HEK293 (cell line): Measurements from ENCODE around the gene CD177.

Experiments used
- CTCF ChIA-PET: fragments of 350-600 bp; formaldehyde crosslinking; extraction: SDS; loops from one replicate; lab custom pipeline; 2021; ENCODE audit warnings: antibody characterized with exemption; lab: Yijun Ruan, JAX
- POLR2A ChIA-PET: fragments of 300-600 bp; formaldehyde crosslinking; extraction: SDS; loops from one replicate; lab custom pipeline; 2020; ENCODE audit warnings: antibody characterized with exemption, inconsistent platforms; lab: Yijun Ruan, JAX
- H3K27ac ChIP-seq: fragments of 200-500 bp; sonication (Bioruptor generic); 2 replicates; pipeline ENCODE4 v1.5.1; 2014; ENCODE audit warnings: low read depth, low read length, control low read depth, inconsistent platforms; ENCODE audit errors: extremely low read depth
- H3K36me3 ChIP-seq, 2 experiments: fragments of 200-500 bp in 1 of 2; sonication (Bioruptor generic) in 1 of 2; 1 replicate in 1 of 2; 2 replicates in 1 of 2; pipeline ENCODE4 v1.5.1; 2014 to 2017; ENCODE audit warnings: inconsistent platforms in 2 of 2, low read length in 2 of 2; ENCODE audit not compliant: control insufficient read depth in 2 of 2, insufficient read depth in 1 of 2
- H3K4me1 ChIP-seq: fragments of 200-500 bp; sonication (Bioruptor generic); 2 replicates; pipeline ENCODE4 v1.5.1; 2014; ENCODE audit warnings: mild to moderate bottlenecking, low read length, inconsistent platforms; ENCODE audit not compliant: control insufficient read depth, insufficient read depth
- H3K4me3 ChIP-seq: 2 replicates; pipeline ENCODE4 v1.5.1; 2011; ENCODE audit warnings: low read depth, mild to moderate bottlenecking, control low read depth, low read length, moderate library complexity
- H3K9me3 ChIP-seq: fragments of 200-500 bp; sonication (Bioruptor generic); 2 replicates; pipeline ENCODE4 v1.5.1; 2014; ENCODE audit warnings: low read depth, low read length, inconsistent platforms; ENCODE audit not compliant: control insufficient read depth, insufficient read depth
- SCRT2 ChIP-seq: fragments of 450-650 bp; formaldehyde crosslinking; IDR thresholded peaks from 2 replicates; pipeline ENCODE4 v1.5.1; 2016; ENCODE audit warnings: missing biosample characterization, missing genetic modification characterization
- WT1 ChIP-seq: fragments of 450-650 bp; formaldehyde crosslinking; IDR thresholded peaks from 2 replicates; pipeline ENCODE4 v1.5.1; 2016; ENCODE audit warnings: missing biosample characterization, missing genetic modification characterization
- ZBTB20 ChIP-seq: fragments of 450-650 bp; formaldehyde crosslinking; IDR thresholded peaks from 2 replicates; pipeline ENCODE4 v1.5.1; 2016; ENCODE audit warnings: missing biosample characterization, missing genetic modification characterization
- ZFP41 ChIP-seq: fragments of 450-650 bp; formaldehyde crosslinking; IDR thresholded peaks from 2 replicates; pipeline ENCODE4 v1.5.1; 2016; ENCODE audit warnings: missing biosample characterization, missing genetic modification characterization, borderline replicate concordance
- ZNF10 ChIP-seq: fragments of 450-650 bp; formaldehyde crosslinking; IDR thresholded peaks from 2 replicates; pipeline ENCODE4 v1.5.1; 2017; ENCODE audit warnings: missing biosample characterization, missing genetic modification characterization
- ZNF140 ChIP-seq: fragments of 450-650 bp; formaldehyde crosslinking; IDR thresholded peaks from 2 replicates; pipeline ENCODE4 v1.5.1; 2016; ENCODE audit warnings: missing biosample characterization, missing genetic modification characterization
- ZNF214 ChIP-seq: fragments of 450-650 bp; formaldehyde crosslinking; IDR thresholded peaks from 2 replicates; pipeline ENCODE4 v1.5.1; 2017; ENCODE audit warnings: missing biosample characterization, mild to moderate bottlenecking, missing genetic modification characterization, borderline replicate concordance
- ZNF223 ChIP-seq: fragments of 450-650 bp; formaldehyde crosslinking; IDR thresholded peaks from 2 replicates; pipeline ENCODE4 v1.5.1; 2016; ENCODE audit warnings: missing biosample characterization, missing genetic modification characterization
- ZNF280D ChIP-seq: fragments of 450-650 bp; formaldehyde crosslinking; IDR thresholded peaks from 2 replicates; pipeline ENCODE4 v1.5.1; 2016; ENCODE audit warnings: missing biosample characterization, missing genetic modification characterization
- ZNF404 ChIP-seq: fragments of 450-650 bp; formaldehyde crosslinking; IDR thresholded peaks from 2 replicates; pipeline ENCODE4 v1.5.1; 2017; ENCODE audit warnings: missing biosample characterization, missing genetic modification characterization
- ZNF513 ChIP-seq: fragments of 450-650 bp; IDR thresholded peaks from 2 replicates; pipeline ENCODE4 v1.5.1; 2018; ENCODE audit warnings: missing biosample characterization, missing genetic modification characterization
- ZNF530 ChIP-seq: fragments of 450-650 bp; formaldehyde crosslinking; IDR thresholded peaks from 2 replicates; pipeline ENCODE4 v1.5.1; 2016; ENCODE audit warnings: low read depth, missing biosample characterization, missing genetic modification characterization
- ZNF621 ChIP-seq: fragments of 450-650 bp; formaldehyde crosslinking; IDR thresholded peaks from 2 replicates; pipeline ENCODE4 v1.5.1; 2017; ENCODE audit warnings: missing biosample characterization, missing genetic modification characterization
- ZNF658 ChIP-seq: fragments of 450-650 bp; formaldehyde crosslinking; IDR thresholded peaks from 2 replicates; pipeline ENCODE4; 2016; ENCODE audit warnings: missing biosample characterization, missing genetic modification characterization
- ZNF701 ChIP-seq: fragments of 450-650 bp; formaldehyde crosslinking; IDR thresholded peaks from 2 replicates; pipeline ENCODE4 v1.5.1; 2016; ENCODE audit warnings: missing biosample characterization, missing genetic modification characterization
- TF ChIP-seq, protein P1 (sequence below): fragments of 450-650 bp; formaldehyde crosslinking; IDR thresholded peaks from 2 replicates; pipeline ENCODE4 v1.5.1; 2016; ENCODE audit warnings: missing biosample characterization, missing genetic modification characterization
- TF ChIP-seq, protein P2 (sequence below): fragments of 450-650 bp; formaldehyde crosslinking; IDR thresholded peaks from 2 replicates; pipeline ENCODE4 v1.5.1; 2017; ENCODE audit warnings: missing biosample characterization, missing genetic modification characterization
- TF ChIP-seq, protein P3 (sequence below): fragments of 450-650 bp; formaldehyde crosslinking; IDR thresholded peaks from 2 replicates; pipeline ENCODE4 v1.5.1; 2016; ENCODE audit warnings: missing biosample characterization, missing genetic modification characterization
- TF ChIP-seq, protein P4 (sequence below): fragments of 450-650 bp; formaldehyde crosslinking; IDR thresholded peaks from 2 replicates; pipeline ENCODE4 v1.5.1; 2016; ENCODE audit warnings: missing biosample characterization, missing genetic modification characterization

The CD177 gene

DNA sequence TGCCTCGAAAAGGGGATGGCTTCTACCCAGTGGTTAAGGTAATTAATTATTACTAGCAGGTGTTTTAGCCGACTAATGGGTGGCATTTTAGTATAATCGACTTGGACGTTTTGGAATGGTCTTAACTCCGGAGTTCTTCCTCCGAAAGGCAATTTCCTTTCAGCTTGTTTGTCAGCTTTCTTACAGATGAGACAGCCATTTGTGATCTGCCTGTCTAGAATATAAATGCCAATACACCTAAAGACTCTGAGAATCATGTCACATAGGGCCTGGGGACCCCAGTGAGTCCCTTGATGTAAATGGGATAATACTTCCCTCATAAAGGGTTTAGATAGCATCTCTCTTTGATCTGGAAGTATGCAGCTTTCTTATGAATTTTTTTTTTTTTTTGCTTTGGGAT is 42.2 kb upstream of the CD177 start:
- Histone ChIP-seq H3K4me1 (no peaks in the 10 kb centered on the region), H3K36me3 (no peaks in the 10 kb centered on the region), H3K9me3 (peaks cover 8% of the 10 kb centered on the region), H3K27ac (no peak overlapping the region)
- POLR2A ChIA-PET, result interaction anchor here (0.6 kb wide), 1 partner anchor 21 kb away, joined by 3 read pairs; no protein-coding TSS in a partner anchor
- CTCF ChIA-PET, result interaction anchor here (0.6 to 3.3 kb wide), 18 partner anchors 9 to 1136 kb away, joined by 3 to 18 read pairs (median 6); no protein-coding TSS in a partner anchor
- TF ChIP-seq ZFP41 (tag by site-specific recombination) (no peak), ZBTB20 (tag by site-specific recombination) (no peak), ZNF513 (tag by site-specific recombination) (no peak), ZNF214 (tag by site-specific recombination) (no peak), WT1 (tag by site-specific recombination) (no peak), ZNF621 (no peak), ZNF404 (tag by site-specific recombination) (no peak), SCRT2 (tag by site-specific recombination) (no peak), ZNF10 (tag by site-specific recombination) (no peak), ZNF658 (tag by site-specific recombination) (no peak), ZNF701 (tag by site-specific recombination) (no peak), ZNF140 (tag by site-specific recombination) (no peak), ZNF280D (tag by site-specific recombination) (no peak), ZNF223 (no peak), ZNF530 (tag by site-specific recombination) (no peak)
- TF ChIP-seq, protein P1, sequence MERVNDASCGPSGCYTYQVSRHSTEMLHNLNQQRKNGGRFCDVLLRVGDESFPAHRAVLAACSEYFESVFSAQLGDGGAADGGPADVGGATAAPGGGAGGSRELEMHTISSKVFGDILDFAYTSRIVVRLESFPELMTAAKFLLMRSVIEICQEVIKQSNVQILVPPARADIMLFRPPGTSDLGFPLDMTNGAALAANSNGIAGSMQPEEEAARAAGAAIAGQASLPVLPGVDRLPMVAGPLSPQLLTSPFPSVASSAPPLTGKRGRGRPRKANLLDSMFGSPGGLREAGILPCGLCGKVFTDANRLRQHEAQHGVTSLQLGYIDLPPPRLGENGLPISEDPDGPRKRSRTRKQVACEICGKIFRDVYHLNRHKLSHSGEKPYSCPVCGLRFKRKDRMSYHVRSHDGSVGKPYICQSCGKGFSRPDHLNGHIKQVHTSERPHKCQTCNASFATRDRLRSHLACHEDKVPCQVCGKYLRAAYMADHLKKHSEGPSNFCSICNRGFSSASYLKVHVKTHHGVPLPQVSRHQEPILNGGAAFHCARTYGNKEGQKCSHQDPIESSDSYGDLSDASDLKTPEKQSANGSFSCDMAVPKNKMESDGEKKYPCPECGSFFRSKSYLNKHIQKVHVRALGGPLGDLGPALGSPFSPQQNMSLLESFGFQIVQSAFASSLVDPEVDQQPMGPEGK, result no peak
- TF ChIP-seq, protein P2, sequence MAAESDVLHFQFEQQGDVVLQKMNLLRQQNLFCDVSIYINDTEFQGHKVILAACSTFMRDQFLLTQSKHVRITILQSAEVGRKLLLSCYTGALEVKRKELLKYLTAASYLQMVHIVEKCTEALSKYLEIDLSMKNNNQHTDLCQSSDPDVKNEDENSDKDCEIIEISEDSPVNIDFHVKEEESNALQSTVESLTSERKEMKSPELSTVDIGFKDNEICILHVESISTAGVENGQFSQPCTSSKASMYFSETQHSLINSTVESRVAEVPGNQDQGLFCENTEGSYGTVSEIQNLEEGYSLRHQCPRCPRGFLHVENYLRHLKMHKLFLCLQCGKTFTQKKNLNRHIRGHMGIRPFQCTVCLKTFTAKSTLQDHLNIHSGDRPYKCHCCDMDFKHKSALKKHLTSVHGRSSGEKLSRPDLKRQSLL (tag by site-specific recombination), result no peak
- TF ChIP-seq, protein P3, sequence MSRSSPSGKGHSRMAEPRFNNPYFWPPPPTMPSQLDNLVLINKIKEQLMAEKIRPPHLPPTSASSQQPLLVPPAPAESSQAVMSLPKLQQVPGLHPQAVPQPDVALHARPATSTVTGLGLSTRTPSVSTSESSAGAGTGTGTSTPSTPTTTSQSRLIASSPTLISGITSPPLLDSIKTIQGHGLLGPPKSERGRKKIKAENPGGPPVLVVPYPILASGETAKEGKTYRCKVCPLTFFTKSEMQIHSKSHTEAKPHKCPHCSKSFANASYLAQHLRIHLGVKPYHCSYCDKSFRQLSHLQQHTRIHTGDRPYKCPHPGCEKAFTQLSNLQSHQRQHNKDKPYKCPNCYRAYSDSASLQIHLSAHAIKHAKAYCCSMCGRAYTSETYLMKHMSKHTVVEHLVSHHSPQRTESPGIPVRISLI (tag by site-specific recombination), result no peak
- TF ChIP-seq, protein P4, sequence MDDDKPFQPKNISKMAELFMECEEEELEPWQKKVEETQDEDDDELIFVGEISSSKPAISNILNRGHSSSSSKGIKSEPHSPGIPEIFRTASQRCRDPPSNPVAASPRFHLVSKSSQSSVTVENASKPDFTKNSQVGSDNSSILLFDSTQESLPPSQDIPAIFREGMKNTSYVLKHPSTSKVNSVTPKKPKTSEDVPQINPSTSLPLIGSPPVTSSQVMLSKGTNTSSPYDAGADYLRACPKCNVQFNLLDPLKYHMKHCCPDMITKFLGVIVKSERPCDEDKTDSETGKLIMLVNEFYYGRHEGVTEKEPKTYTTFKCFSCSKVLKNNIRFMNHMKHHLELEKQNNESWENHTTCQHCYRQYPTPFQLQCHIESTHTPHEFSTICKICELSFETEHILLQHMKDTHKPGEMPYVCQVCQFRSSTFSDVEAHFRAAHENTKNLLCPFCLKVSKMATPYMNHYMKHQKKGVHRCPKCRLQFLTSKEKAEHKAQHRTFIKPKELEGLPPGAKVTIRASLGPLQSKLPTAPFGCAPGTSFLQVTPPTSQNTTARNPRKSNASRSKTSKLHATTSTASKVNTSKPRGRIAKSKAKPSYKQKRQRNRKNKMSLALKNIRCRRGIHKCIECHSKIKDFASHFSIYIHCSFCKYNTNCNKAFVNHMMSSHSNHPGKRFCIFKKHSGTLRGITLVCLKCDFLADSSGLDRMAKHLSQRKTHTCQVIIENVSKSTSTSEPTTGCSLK, result no peak
- TF ChIP-seq, all 188 proteins: peak for 0
- H3K4me3 ChIP-seq, result no peak overlapping the region
